GM20431 (cell line): ENCODE data around the gene FIZ1.
"Not testable (repeated sequence)": the region's sequence is repeated elsewhere in the genome, so short reads cannot be mapped to it uniquely, and the experiment has no call there.

Source experiments
- in situ Hi-C: fragments of 300-500 bp; cut with MseI, MboI; formaldehyde crosslinking; loops from one replicate; pipeline ENCODE4 v1.15.0; 2020; ENCODE audit warnings: low sequenced_read_pairs; ENCODE audit not compliant: unreplicated experiment

FIZ1 gene

DNA sequence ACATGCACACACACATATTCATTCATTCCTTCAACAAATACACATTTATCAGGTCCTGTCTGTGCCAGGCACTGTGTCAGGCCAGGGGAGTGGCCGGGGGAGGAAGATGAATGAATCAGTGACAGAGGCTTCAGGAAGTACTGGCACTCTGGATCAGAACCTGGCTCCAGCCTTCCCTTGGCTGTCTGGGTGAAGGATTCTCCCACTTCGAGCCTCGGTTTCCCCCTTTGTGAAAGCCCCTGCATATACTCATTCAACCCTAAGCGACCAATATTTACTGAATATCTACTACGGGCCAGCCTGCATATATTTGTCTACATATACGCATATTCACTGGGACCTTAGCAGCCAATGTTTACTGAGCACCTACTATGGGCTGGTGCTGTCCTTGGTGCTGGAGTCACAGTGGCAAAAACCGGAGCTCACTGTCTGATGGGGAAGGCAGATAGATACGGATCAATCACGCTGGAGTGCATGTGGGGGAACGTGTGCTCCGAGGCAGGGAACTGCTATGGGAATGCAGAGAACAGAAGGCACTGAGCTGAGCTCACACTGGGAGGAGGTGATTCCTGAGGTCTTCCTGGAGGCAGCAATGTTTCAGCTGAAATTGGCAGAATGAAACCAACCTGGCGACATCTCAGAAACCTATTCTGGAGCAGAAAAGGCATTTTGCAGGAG, 18.0 kb downstream of the FIZ1 start:
- in situ Hi-C loops: no loop called here

DNA sequence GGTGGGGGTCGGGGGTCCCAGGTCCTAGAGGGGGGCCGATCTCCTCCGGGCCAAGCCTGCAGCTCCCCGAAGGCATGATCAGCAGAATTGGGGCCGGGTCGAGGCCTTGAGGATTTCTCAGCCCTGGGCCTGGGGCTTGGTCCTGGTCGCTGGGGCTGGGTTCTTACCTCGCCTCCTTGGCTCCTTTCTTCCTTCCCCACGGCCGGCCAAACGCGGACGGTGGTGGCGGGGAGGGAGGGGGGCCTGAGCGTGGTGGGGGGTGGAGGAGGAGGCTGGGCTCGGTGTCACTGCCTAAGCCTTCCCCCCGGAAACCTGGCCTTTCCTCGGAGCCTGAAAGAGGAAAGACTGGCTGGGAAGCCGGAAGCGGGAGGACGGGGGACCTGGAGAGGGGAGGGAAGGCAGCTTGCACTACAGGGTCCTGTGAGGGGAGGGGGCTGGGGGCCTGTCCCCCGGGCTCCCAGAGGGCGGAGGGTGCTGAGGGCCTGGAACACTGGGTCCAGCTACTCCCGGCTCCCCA, 18.6 kb downstream of the FIZ1 start, which contains the start of gene ZNF579:
ZNF579 (minus strand) TSS at position 221 of the 517 bp plus-strand sequence. CDS start 1,209 bp downstream, outside the sequence.
- in situ Hi-C loops: no loop called here

DNA sequence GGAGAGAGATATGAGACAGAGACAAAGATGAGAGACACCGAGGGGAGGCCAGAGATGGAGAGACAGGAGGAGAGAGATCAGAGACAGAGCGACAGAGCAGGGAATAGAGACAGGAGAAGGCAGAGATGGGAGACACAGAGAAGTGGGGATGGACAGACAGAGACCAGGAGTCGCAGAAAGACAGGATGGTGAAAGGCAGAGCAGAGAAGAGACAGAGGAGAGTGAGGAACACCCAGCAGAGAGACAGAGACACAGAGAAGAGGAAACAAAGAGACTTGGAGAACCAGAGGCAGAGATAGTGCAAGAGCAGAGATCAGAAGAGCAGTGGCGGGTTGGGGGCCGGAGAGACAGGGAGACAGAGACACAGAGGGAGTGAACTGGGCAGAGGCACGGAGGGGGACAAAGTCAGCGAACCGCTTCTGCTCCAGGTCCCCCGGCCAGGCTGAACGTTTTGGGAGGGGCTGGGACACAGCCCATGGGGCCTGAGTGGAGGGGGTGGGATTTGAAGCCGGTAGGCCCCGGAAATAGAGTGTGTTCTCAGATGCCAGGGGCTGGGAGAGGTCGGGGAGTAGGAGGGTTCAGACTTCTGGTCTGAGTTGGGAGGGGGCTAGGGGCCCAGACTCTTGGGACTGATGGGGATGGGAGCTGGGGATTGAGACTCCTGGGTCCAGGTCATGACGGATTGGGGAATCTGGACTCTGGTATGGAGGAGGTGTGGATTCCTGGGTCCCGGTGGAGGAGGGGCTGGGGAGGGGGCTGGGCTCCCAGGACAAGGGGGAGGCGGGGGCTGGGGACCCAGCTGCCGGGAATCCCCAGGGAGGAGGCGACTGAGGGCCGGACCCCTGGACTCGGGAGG, 19.3 kb downstream of the FIZ1 start:
- in situ Hi-C loops: no loop called here

DNA sequence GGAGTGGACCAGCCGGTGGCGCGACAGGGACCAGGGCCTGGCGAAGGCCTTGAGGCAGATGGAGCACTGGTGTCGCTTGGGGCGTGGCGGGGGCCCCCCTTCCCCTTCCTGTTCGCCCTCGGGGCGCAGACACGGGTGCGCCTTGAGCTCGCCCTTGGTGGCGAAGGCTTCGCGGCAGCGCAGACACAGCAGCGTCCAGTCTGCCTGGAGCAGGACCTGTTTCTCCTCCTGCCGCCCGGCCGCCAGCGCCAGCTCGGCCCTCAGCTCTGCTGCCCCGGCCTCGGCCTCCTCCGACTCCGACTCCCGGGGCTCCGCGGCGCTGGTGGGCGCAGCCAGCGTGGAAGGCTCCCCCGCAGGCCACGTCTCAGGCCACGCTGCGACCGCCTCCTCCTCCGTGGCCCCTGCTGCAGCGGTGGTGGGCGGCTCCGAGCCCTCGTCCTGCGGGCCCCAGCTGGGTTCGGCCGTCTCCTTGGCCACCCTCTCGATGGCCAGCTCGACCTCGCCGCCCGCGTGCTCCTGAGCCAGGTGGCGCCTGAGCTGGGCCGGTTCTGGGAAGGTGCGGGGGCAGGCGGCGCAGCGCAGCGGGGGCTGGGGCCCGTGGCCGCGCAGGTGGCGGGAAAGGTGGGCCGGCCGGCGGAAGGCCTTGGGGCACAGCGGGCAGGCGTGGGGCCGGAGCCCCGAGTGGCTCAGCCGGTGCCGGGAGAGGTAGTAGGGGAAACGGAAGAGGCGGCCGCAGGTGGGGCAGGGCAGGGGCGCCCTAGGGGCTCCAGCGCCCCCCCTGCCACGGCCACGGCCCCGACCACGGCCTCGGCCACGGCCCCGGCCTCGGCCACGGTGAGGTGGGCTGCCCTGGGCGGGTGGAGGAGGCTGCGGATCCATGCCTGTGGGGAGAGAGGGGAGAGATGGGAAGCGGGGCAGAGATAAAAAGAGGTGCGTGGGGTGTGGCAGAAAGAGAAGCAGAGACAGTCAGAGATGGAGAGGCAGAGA, 20.3 kb downstream of the FIZ1 start:
- in situ Hi-C loops: no loop called here

DNA sequence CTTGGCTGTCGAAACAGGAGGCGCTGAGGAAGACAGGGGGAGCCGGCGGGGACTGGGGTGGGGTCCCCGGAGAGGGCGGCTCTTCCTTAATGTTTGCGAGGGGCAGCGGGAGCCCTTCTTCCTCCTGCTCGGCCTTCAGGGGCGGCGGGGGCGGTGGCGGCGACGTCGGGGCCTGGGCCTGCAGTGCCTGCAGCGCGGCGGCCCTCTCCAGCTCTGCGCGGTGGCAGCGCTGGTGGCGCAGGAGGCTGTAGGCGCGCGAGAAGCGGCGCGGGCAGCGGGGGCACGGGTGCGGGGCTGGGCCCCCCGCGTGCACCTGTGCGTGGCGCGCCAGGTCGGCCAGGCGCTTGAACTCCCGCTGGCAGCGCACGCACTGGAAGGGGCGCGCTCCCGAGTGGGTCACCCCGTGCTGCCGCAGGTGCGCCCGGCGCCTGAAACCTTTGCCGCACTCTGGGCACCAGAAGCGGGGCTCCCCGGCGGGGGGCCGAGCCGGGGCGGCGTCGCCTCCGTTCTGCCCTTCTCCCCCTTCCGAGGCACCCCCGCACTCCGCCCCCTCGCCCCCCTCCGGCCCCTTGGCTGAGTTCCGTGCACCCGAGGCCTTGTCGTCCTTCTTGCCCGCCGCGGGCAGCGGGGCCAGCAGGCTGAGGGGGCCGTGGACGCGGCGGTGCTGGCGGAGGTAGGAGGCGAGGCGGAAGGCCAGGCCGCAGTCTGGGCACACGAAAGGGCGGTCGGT, 21.1 kb downstream of the FIZ1 start:
- in situ Hi-C loops: no loop called here

DNA sequence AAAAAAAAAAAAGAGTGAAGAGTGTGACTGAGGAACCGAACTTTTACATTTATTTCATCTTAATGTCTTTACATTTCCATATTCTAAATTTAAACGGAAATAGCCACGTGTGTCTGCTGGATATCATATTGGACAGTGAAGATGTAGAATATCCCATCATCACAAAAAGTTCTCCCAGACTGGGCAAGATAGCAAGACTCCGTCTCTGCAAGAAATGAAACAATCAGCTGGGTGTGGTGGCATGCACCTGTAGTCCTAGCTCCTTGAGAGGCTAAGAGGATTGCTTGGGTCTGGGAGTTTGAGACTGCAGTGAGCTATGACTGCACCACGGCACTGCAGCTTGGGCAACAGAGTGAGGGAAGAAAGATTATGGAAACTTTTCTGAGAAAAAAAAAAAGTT, 22.6 kb downstream of the FIZ1 start:
- in situ Hi-C loops: no loop called here

DNA sequence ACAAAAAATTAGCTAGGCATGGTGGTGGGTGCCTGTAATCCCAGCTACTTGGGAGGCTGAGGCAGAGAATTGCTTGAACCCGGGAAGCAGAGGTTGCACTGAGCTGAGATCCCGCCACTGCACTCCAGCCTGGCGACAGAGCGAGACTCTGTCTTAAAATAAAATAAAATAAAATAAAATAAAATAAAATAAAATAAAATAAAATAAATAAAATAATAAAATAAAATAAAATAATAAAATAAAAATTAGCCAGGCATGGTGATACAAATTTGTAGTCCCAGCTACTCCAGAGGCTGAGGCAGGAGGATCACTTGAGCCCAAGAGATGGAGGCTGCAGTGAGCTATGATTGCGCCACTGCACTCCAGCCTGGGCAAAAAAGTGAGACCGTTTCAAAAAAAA, 25.4 kb downstream of the FIZ1 start:
- in situ Hi-C loops: not testable (repeated sequence)

DNA sequence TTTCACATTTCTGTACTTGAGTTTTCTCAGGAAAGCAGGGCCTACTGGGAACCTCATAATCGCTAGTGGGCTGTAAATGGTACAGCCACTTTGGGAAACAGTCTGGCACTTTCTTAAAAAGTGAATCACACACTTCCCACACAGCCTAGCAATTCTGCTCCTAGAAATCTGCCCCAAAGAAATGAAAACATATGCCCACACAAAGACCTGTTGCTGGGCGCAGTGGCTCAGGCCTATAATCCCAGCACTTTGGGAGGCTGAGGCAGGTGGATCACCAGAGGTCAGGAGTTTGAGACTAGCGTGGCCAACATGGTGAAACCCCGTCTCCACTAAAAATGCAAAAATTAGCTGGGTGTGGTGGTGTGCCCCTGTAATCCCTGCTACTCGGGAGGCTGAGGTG, 29.8 kb downstream of the FIZ1 start:
- in situ Hi-C loops: not testable (repeated sequence)

DNA sequence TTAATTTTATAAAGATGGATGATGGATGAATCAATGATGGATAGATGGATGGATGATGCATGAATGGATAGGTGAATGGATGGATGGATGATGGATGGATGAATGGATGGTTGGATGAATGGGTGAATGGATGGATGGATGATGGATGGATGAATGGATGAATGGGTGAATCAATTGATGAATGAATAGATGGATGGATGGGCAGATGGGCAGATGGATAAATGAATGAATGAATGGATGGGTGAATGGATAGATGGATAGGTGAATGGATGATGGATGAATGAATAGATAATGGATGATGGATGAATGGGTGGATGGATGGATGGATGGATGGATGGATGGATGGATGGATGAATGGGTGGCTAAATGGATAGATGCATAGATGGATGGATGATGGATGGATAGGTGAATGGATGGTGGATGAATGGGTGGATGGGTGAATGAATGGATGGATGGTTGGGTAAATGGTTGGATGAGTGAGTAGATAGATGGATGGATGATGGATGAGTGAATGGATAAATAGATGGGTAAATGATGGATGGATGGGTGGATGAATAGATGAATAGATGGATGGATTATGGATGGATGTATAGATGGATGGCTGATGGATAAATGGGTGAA, 31.5 kb downstream of the FIZ1 start:
- in situ Hi-C loops: no loop called here

DNA sequence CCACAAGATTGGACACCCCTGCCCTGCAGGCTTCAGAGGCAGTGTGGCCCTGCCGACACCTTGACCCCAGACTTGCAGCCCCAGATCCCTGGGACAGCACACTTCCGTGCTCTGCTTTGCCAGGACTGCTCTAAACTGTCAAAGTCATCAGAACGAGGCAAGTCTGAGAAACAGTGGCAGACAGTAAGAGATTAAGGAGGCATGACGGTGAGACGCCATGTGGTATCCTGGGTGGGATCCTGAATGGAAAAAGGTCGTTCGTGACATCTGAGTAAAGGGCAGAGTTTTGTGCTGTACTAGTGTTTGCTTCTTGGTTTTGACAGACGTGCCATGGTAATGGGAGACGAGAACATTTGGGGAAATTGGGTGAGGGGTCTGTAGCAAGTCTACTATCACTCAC, 32.5 kb downstream of the FIZ1 start:
- in situ Hi-C loops: no loop called here

DNA sequence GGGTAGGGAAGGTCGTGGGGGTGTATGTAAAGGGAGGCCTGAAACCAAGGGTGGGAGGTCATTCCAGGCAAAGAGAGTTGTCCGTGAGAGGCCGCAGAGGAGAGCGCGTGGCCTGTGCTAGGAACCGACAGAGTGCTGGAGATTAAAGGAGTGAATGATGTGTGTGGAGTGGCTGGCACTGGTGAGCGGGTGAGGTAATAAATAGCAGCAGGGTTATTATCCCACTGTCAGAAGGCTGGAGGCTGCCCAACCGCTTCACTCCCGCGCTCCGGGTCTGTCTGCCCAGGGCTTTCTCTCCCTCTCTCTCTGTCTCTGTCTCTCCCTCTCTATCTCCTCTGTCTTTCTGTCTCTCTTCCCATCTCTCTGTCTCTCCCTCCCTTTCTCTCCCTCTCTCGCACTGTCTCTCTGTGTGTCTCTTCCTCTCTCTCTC, 36.0 kb downstream of the FIZ1 start:
- in situ Hi-C loops: no loop called here

DNA sequence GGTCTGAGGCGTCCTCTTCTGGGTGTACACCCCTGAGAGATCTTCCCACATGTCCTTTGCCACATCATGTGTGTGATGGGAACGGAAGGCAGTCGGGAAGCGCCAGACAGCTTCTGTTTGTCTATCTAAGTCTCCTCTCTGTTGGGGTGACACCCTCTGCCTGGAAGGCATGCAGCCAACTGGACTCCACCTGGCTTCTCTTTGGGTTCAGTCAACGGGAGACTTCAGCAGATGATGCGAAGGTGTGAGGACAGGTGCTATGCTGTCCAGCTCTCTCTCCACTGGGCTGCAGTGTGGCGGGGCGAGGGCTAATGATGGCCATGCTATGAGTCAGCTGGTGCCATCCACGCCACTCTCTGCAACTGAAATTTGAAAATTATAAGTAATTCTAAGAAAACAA, 39.6 kb downstream of the FIZ1 start:
- in situ Hi-C loops: no loop called here

DNA sequence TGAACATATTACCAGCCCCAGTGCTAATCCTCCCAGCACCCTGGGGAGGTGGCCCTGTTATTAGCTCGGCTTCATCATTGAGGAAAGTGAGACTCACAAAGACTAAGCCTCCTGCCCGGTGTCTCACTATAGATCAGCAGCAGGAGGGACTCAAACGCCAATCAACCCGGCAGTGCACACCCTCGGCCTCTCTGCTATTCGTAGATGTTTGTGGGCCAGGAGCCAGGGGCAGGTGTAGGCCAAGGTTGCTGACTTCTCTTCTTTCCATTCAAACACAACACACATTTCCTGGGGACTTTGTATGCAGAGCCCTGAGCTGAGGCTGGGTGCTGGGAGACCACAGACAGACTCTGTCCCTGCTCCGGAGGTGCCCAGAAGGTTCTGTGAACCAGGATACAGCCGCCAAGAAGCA, 44.6 kb downstream of the FIZ1 start:
- in situ Hi-C loops: no loop called here

DNA sequence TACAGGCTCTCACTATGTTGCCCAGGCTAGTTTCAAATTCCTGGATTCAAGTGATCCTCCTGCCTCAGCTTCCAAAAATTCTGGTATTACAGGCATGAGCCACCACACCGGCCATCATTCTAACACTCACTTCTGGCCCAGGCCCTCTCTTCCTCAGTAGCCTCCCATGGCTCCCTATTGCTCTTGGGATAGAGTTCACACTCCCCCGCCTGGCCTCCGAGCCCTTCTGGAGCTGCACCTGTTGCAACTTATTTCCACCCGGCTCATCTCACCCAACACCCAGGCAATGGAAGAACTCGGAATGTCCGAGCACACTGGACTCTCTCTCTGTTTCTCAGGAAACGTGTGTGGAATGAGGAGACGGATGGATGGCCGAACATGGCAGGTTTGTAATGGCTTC, 45.0 kb downstream of the FIZ1 start:
- in situ Hi-C loops: no loop called here

DNA sequence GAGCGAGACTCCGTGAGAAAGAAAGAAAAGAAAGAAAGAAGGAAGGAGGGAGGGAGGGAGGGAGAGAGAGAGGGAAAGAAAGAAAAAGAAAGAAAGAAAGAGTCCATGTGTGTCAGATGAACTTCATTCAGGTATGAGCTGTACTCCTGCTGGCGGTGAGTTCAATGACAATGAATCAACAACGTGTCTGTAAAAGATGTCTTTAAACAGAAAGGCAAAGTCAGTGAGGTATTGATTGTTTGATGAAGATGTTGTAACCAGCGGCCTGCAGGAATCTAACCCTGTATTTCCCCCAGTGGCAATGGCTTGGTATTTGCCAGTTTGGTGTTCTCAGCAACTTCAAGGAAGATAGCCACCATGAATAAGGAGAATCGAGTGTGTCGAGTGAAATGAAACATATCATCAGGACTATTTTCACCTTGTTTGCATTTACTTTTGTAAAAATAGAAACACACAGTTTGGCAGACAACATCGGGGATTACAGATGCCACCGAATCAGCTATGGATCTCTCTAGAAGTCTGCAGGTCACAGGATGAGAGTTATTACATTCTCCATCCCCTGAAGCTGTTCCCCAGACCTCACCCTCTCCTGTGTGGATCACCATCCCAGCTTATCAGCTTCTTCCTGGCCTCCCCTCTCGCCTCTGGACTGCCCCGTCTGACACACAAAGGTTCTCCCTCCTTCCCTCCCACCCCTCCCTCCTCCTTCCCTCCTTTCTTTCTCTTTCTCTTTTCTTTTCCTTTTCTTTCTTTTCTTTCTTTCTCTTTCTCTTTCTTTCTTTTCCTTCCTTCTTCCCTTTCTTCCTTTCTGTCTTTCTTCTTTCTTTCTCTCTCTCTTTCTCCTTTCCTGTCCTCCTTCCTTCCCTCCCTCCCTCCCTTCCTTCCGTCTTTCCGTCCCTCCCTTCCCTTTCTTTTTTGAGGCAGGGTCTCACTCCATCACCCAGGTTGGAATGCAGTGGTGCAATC, 45.8 kb downstream of the FIZ1 start:
- in situ Hi-C loops: no loop called here

DNA sequence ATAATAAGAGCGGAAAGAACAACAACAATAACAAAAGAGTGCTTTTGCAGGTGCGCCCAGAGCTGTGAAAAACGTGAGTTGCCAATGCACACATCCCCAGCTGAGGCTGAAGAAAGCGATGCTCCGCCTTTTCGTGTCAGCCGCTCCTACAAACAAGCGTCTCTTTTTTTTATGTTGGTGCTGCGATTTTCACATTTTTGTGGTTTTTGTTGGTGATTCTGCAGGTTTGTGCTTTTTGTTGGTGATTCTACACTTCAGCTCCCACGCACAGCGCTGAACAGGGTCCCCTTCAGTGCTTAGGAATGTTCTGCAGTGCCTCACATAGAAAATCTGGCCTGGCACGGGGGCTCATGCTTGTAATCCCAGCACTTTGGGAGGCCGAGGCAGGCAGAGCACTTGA, 46.7 kb downstream of the FIZ1 start:
- in situ Hi-C loops: no loop called here

DNA sequence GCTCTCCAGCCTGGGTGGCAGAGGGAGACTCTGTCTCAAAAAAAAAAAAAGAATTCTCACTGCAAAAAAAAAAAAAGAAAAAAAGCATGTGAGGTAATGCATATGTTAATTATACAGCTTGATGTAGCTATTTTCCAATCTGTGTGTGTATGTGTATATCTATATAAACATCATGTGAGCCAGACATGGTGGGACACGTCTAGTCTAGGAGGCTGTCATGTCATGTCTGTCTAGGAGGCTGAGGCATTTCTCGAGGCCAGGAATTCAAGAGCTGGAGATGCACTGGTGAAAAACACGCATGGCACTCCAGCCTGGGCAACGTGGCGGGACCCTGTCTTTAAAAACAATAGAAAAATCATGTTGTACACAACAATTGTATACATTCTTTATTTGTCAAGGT, 47.1 kb downstream of the FIZ1 start:
- in situ Hi-C loops: no loop called here

DNA sequence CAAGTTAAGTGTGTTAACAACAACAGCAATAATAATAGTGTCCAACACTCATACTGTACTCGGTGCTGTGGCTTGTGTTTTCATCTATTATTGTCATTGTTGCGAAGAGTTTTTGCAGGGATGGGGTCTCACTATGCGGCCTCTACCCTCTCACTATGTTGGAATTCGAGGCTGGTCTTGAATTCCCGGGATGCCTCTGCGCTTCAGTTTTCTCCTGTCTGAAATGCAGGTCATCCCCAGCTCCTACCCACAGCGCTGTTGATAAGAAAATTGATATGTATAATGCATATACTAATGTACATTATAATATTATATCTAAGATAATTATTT, 49.0 kb downstream of the FIZ1 start:
- in situ Hi-C loops: no loop called here
